Activated T-helper 1 cell treated with anti-CD3 and anti-CD28 coated beads, Interleukin-12 subunit alpha, Interleukin-12 subunit beta, Interleukin-2, Interleukin-4 antibody, amounts not matched to agents 30 ng/mL and 10 ng/mL and 1 ng/mL, durations not matched to agents 14 hours and 24 hours and 36 hours (primary cell): Measurements from ENCODE around the gene SBK2. TPM values are rescaled to one million over a fixed set of nuclear protein-coding genes. Genes with fewer than 3 reads are reported as not detected.

ENCODE experiments used
- DNase-seq: peaks from one replicate; pipeline ENCODE4 v3.0.0; 2021; ENCODE audit warnings: low spot score
- H3K27ac Mint-ChIP-seq: one replicate; pipeline ENCODE4 v1.8.0; 2021; ENCODE audit warnings: mild to moderate bottlenecking, mixed read lengths
- H3K27me3 Mint-ChIP-seq: one replicate; pipeline ENCODE4 v1.8.0; 2022; ENCODE audit warnings: mild to moderate bottlenecking, moderate library complexity, mixed read lengths; ENCODE audit not compliant: insufficient read depth
- H3K36me3 Mint-ChIP-seq: one replicate; pipeline ENCODE4 v1.8.0; 2021; ENCODE audit warnings: low read depth, mixed read lengths
- H3K4me1 Mint-ChIP-seq: one replicate; pipeline ENCODE4 v1.8.0; 2021; ENCODE audit warnings: low read depth, mixed read lengths
- H3K4me3 Mint-ChIP-seq: one replicate; pipeline ENCODE4 v1.8.0; 2021; ENCODE audit warnings: mild to moderate bottlenecking, moderate library complexity, mixed read lengths
- H3K9me3 Mint-ChIP-seq: one replicate; pipeline ENCODE4 v1.8.0; 2021; ENCODE audit warnings: mixed read lengths
- intact Hi-C: fragments of 100-400 bp; cut with micrococcal nuclease; formaldehyde crosslinking; loops from one replicate; pipeline ENCODE4 v1.15.1; 2024
- total RNA-seq: library from RNA; stranded (reverse); gene quantifications from 2 replicates; pipeline ENCODE4 v1.2.3, GENCODE V29; 2022

SBK2 gene
- total RNA-seq, 1 donor from 2014 or later: not detected

- no peak for DNase-seq
- no peaks in the 10 kb centered on the region for H3K36me3 Mint-ChIP-seq
- intact Hi-C loops: no loop called here
- no peaks in the 10 kb centered on the region for H3K9me3 Mint-ChIP-seq
- no peaks in the 10 kb centered on the region for H3K4me1 Mint-ChIP-seq
- no peak overlapping the region for H3K27ac Mint-ChIP-seq
- no peak overlapping the region for H3K4me3 Mint-ChIP-seq
- H3K27me3 Mint-ChIP-seq: peaks cover 2% of the 10 kb centered on the region
Observed at GRCh38 chr19:55525289-55526101, 11.4 kb downstream of the SBK2 start.

GRCh38 chr19:55520691-55521292, 16.1 kb downstream of the SBK2 start:
- no peak for DNase-seq
- H3K27me3 Mint-ChIP-seq: peaks cover 2% of the 10 kb centered on the region
- no peak overlapping the region for H3K27ac Mint-ChIP-seq
- no peaks in the 10 kb centered on the region for H3K36me3 Mint-ChIP-seq
- intact Hi-C loops: no loop called here
- H3K4me3 Mint-ChIP-seq: no peak overlapping the region
- no peaks in the 10 kb centered on the region for H3K9me3 Mint-ChIP-seq
- no peaks in the 10 kb centered on the region for H3K4me1 Mint-ChIP-seq

GRCh38 chr19:55519451-55520311, 17.3 kb downstream of the SBK2 start:
- no peak for DNase-seq
- no peaks in the 10 kb centered on the region for H3K4me1 Mint-ChIP-seq
- H3K36me3 Mint-ChIP-seq: no peaks in the 10 kb centered on the region
- intact Hi-C loops: no loop called here
- H3K27me3 Mint-ChIP-seq: no peaks in the 10 kb centered on the region
- H3K27ac Mint-ChIP-seq: no peak overlapping the region
- H3K4me3 Mint-ChIP-seq: no peak overlapping the region
- H3K9me3 Mint-ChIP-seq: no peaks in the 10 kb centered on the region

GRCh38 chr19:55516878-55517620, 19.9 kb downstream of the SBK2 start:
- peak overlapping the region; percentile 66 for H3K4me3 Mint-ChIP-seq
- H3K36me3 Mint-ChIP-seq: no peaks in the 10 kb centered on the region
- peak; percentile 88 for DNase-seq
- H3K9me3 Mint-ChIP-seq: no peaks in the 10 kb centered on the region
- peaks cover 2% of the 10 kb centered on the region for H3K27me3 Mint-ChIP-seq
- intact Hi-C loops: loop anchor here (1.0 to 2.0 kb wide), 5 partner anchors 56 to 115 kb away; partner anchors contain the start of genes ISOC2 and ZNF784
- H3K27ac Mint-ChIP-seq: peak overlapping the region; percentile 68
- no peaks in the 10 kb centered on the region for H3K4me1 Mint-ChIP-seq

GRCh38 chr19:55508120-55508519, 28.8 kb downstream of the SBK2 start:
- intact Hi-C loops: no loop called here
- Mint-ChIP-seq H3K9me3 (no peaks in the 10 kb centered on the region), H3K4me3 (no peak overlapping the region), H3K27ac (no peak overlapping the region), H3K4me1 (peaks cover 11% of the 10 kb centered on the region), H3K27me3 (peaks cover 5% of the 10 kb centered on the region), H3K36me3 (peaks cover 2% of the 10 kb centered on the region)
- DNase-seq: no peak

- no peaks in the 10 kb centered on the region for H3K9me3 Mint-ChIP-seq
- DNase-seq: no peak
- intact Hi-C loops: loop anchor here (1.0 to 5.0 kb wide), 5 partner anchors 28 to 623 kb away; partner anchors contain the start of gene ZNF628
- H3K27me3 Mint-ChIP-seq: peaks cover 4% of the 10 kb centered on the region
- H3K4me1 Mint-ChIP-seq: peaks cover 24% of the 10 kb centered on the region
- H3K27ac Mint-ChIP-seq: no peak overlapping the region
- no peak overlapping the region for H3K4me3 Mint-ChIP-seq
- H3K36me3 Mint-ChIP-seq: peaks cover 5% of the 10 kb centered on the region
Observed at GRCh38 chr19:55504981-55505380, 32.0 kb downstream of the SBK2 start.

GRCh38 chr19:55504252-55504603, 32.7 kb downstream of the SBK2 start:
- Mint-ChIP-seq H3K27ac (no peak overlapping the region), H3K4me1 (peaks cover 24% of the 10 kb centered on the region), H3K36me3 (peaks cover 5% of the 10 kb centered on the region), H3K4me3 (peak overlapping the region; percentile 78), H3K9me3 (no peaks in the 10 kb centered on the region), H3K27me3 (peaks cover 4% of the 10 kb centered on the region)
- intact Hi-C loops: loop anchor here (1.0 to 5.0 kb wide), 5 partner anchors 27 to 622 kb away; partner anchors contain the start of gene ZNF628
- no peak for DNase-seq

- peaks cover 5% of the 10 kb centered on the region for H3K36me3 Mint-ChIP-seq
Observed at GRCh38 chr19:55503502-55504251, 33.3 kb downstream of the SBK2 start.

GRCh38 chr19:55503157-55503501, 33.8 kb downstream of the SBK2 start:
- Mint-ChIP-seq H3K27me3 (peaks cover 4% of the 10 kb centered on the region), H3K9me3 (no peaks in the 10 kb centered on the region), H3K4me3 (peak overlapping the region; percentile 78), H3K27ac (peak overlapping the region; percentile 82), H3K36me3 (peaks cover 5% of the 10 kb centered on the region), H3K4me1 (peaks cover 24% of the 10 kb centered on the region)
- intact Hi-C loops: loop anchor here (5.0 kb wide), 1 partner anchor 621 kb away; no protein-coding TSS in a partner anchor
- DNase-seq: no peak

More at GRCh38 chr19:55503502-55504251, 33.3 kb downstream of the SBK2 start:
- peak; percentile 89 for DNase-seq
- H3K4me1 Mint-ChIP-seq: peaks cover 24% of the 10 kb centered on the region
- H3K27me3 Mint-ChIP-seq: peaks cover 4% of the 10 kb centered on the region
- H3K27ac Mint-ChIP-seq: peak overlapping the region; percentile 82
- no peaks in the 10 kb centered on the region for H3K9me3 Mint-ChIP-seq
- intact Hi-C loops: loop anchor here (1.0 to 5.0 kb wide), 5 partner anchors 27 to 621 kb away; partner anchors contain the start of gene ZNF628
- peak overlapping the region; percentile 78 for H3K4me3 Mint-ChIP-seq

- H3K9me3 Mint-ChIP-seq: no peaks in the 10 kb centered on the region
- no peak overlapping the region for H3K4me3 Mint-ChIP-seq
- peak overlapping the region; percentile 46 for H3K27ac Mint-ChIP-seq
- no peak for DNase-seq
- H3K4me1 Mint-ChIP-seq: peaks cover 24% of the 10 kb centered on the region
- peaks cover 7% of the 10 kb centered on the region for H3K27me3 Mint-ChIP-seq
- peaks cover 5% of the 10 kb centered on the region for H3K36me3 Mint-ChIP-seq
- intact Hi-C loops: loop anchor here (5.0 kb wide), 1 partner anchor 620 kb away; no protein-coding TSS in a partner anchor
Observed at GRCh38 chr19:55502197-55502952, 34.6 kb downstream of the SBK2 start.

- H3K4me1 Mint-ChIP-seq: peaks cover 24% of the 10 kb centered on the region
- no peak overlapping the region for H3K27ac Mint-ChIP-seq
- H3K4me3 Mint-ChIP-seq: no peak overlapping the region
- DNase-seq: no peak
- H3K9me3 Mint-ChIP-seq: no peaks in the 10 kb centered on the region
- intact Hi-C loops: loop anchor here (5.0 kb wide), 1 partner anchor 618 kb away; no protein-coding TSS in a partner anchor
- H3K27me3 Mint-ChIP-seq: peaks cover 4% of the 10 kb centered on the region
- H3K36me3 Mint-ChIP-seq: peaks cover 5% of the 10 kb centered on the region
Observed at GRCh38 chr19:55500368-55500952, 36.5 kb downstream of the SBK2 start.
